IMR-90 (cell line): ENCODE measurements around the gene OR7A5. TPM values are rescaled to one million over a fixed set of nuclear protein-coding genes. Genes with fewer than 3 reads are reported as not detected.

Experiments
- ATAC-seq: fragments of 200-7000 bp; cut with Tn5 transposase; 2 replicates; pipeline ENCODE4 v1.9.1; 2020; ENCODE audit warnings: low read depth, mild to moderate bottlenecking, moderate library complexity
- BruUV-seq: library from RNA; stranded (reverse); fragments of 400-500 nt; replicated peaks from 2 replicates; lab custom pipeline; 2021; lab: Mats Ljungman, UMichigan
- CTCF ChIA-PET: fragments of 300-600 bp; formaldehyde crosslinking; extraction: SDS; loops from one replicate; lab custom pipeline; 2021; ENCODE audit warnings: antibody characterized with exemption; lab: Yijun Ruan, JAX
- POLR2A ChIA-PET: fragments of 300-600 bp; sonication (Branson Sonifier 250); formaldehyde crosslinking; loops from one replicate; lab custom pipeline; 2022; ENCODE audit warnings: antibody characterized with exemption; ENCODE audit not compliant: unreplicated experiment; lab: Charles Lee
- DNase-seq: peaks from one replicate; pipeline ENCODE4 v3.0.0; 2013
- H2AFZ ChIP-seq: replicated peaks from 2 replicates; pipeline ENCODE3; 2013; ENCODE audit warnings: low read length, mild to moderate bottlenecking; ENCODE audit not compliant: poor library complexity
- H2AK5ac ChIP-seq: 2 replicates; pipeline ENCODE4 v1.6.1; 2013; ENCODE audit warnings: low read depth, low read length, inconsistent platforms
- H2AK9ac ChIP-seq: replicated peaks from 2 replicates; pipeline ENCODE3; 2013; ENCODE audit warnings: mild to moderate bottlenecking, low read depth, low read length, moderate library complexity; ENCODE audit not compliant: poor library complexity
- H2BK120ac ChIP-seq: 2 replicates; pipeline ENCODE4 v1.6.1; 2013; ENCODE audit warnings: low read depth, low read length, inconsistent platforms
- H2BK15ac ChIP-seq: 3 replicates; pipeline ENCODE4 v1.6.1; 2013; ENCODE audit warnings: low read depth, low read length, inconsistent platforms
- H2BK20ac ChIP-seq: 2 replicates; pipeline ENCODE4 v1.6.1; 2013; ENCODE audit warnings: low read depth, mild to moderate bottlenecking, inconsistent platforms, low read length, moderate library complexity
- H2BK5ac ChIP-seq: 2 replicates; pipeline ENCODE4 v1.6.1; 2013; ENCODE audit warnings: mild to moderate bottlenecking, low read depth, low read length, inconsistent platforms; ENCODE audit not compliant: poor library complexity, severe bottlenecking
- H3K14ac ChIP-seq: replicated peaks from 2 replicates; pipeline ENCODE4 v1.6.1; 2013; ENCODE audit warnings: low read depth, low read length, inconsistent platforms
- H3K18ac ChIP-seq: 2 replicates; pipeline ENCODE4 v1.6.1; 2013; ENCODE audit warnings: low read depth, low read length, control low read depth
- H3K23ac ChIP-seq: 2 replicates; pipeline ENCODE4 v1.6.1; 2013; ENCODE audit warnings: low read depth, low read length, inconsistent platforms
- H3K27ac ChIP-seq: 2 replicates; pipeline ENCODE4 v1.5.1; 2013; ENCODE audit warnings: mild to moderate bottlenecking, control low read depth, low read length; ENCODE audit not compliant: insufficient read depth
- H3K27me3 ChIP-seq: 2 replicates; pipeline ENCODE4 v1.6.1; 2013; ENCODE audit warnings: low read length; ENCODE audit not compliant: control insufficient read depth, insufficient read depth
- H3K36me3 ChIP-seq: 2 replicates; pipeline ENCODE4 v1.6.1; 2013; ENCODE audit warnings: low read length, mixed read lengths; ENCODE audit not compliant: control insufficient read depth, insufficient read depth
- H3K4ac ChIP-seq: 2 replicates; pipeline ENCODE4 v1.6.1; 2013; ENCODE audit warnings: low read depth, low read length, inconsistent platforms
- H3K4me1 ChIP-seq: 2 replicates; pipeline ENCODE4 v1.6.1; 2013; ENCODE audit warnings: low read length, mixed read lengths; ENCODE audit not compliant: control insufficient read depth, insufficient read depth
- H3K4me2 ChIP-seq: 2 replicates; pipeline ENCODE4 v1.6.1; 2013; ENCODE audit warnings: low read depth, mild to moderate bottlenecking, control low read depth, low read length, moderate library complexity
- H3K4me3 ChIP-seq: 2 replicates; pipeline ENCODE4 v1.5.1; 2013; ENCODE audit warnings: low read depth, mild to moderate bottlenecking, control low read depth, low read length, moderate library complexity; ENCODE audit not compliant: insufficient read depth
- H3K56ac ChIP-seq: 2 replicates; pipeline ENCODE4 v1.6.1; 2013; ENCODE audit warnings: low read length, inconsistent platforms; ENCODE audit not compliant: insufficient read depth; ENCODE audit errors: extremely low read depth
- H3K79me1 ChIP-seq, 2 experiments: 2 replicates each; pipeline ENCODE4 v1.6.1; 2013; ENCODE audit warnings: low read length in 2 of 2, inconsistent platforms in 1 of 2, low read depth in 1 of 2
- H3K9ac ChIP-seq: 2 replicates; pipeline ENCODE4 v1.6.1; 2013; ENCODE audit warnings: low read depth, low read length, control low read depth
- H3K9me1 ChIP-seq: 2 replicates; pipeline ENCODE4 v1.6.1; 2013; ENCODE audit warnings: low read length, inconsistent platforms; ENCODE audit not compliant: insufficient read depth
- H3K9me3 ChIP-seq: 2 replicates; pipeline ENCODE4 v1.6.1; 2013; ENCODE audit warnings: low read length; ENCODE audit not compliant: control insufficient read depth, insufficient read depth
- H4K20me1 ChIP-seq: 2 replicates; pipeline ENCODE4 v1.6.1; 2013; ENCODE audit warnings: low read length, inconsistent platforms; ENCODE audit not compliant: insufficient read depth
- H4K5ac ChIP-seq: 2 replicates; pipeline ENCODE4 v1.6.1; 2013; ENCODE audit warnings: mild to moderate bottlenecking, low read depth, low read length, control low read depth
- H4K8ac ChIP-seq, 2 experiments: 2 replicates each; pipeline ENCODE4 v1.6.1; 2013; ENCODE audit warnings: low read depth in 2 of 2, low read length in 2 of 2, control low read depth in 1 of 2, inconsistent platforms in 1 of 2
- H4K91ac ChIP-seq: 2 replicates; pipeline ENCODE4 v1.6.1; 2013; ENCODE audit warnings: low read depth, low read length, inconsistent platforms; ENCODE audit not compliant: insufficient read depth
- BHLHE40 ChIP-seq: fragments of 150-350 bp; IDR thresholded peaks from 2 replicates; pipeline ENCODE4 v1.6.1; 2016; ENCODE audit warnings: mild to moderate bottlenecking, low read depth, low read length
- CEBPB ChIP-seq: IDR thresholded peaks from 2 replicates; pipeline ENCODE4 v1.6.1; 2012; ENCODE audit warnings: low read depth, low read length, improper control_type of control experiment
- CHD1 ChIP-seq: IDR thresholded peaks from 2 replicates; pipeline ENCODE4 v1.6.1; 2012; ENCODE audit warnings: low read depth, low read length, improper control_type of control experiment
- MXI1 ChIP-seq: IDR thresholded peaks from 2 replicates; pipeline ENCODE4 v1.6.1; 2012; ENCODE audit warnings: low read depth, mild to moderate bottlenecking, low read length, moderate library complexity, borderline replicate concordance
- POLR2A ChIP-seq: IDR thresholded peaks from 2 replicates; pipeline ENCODE4 v1.6.1; 2012; ENCODE audit warnings: mild to moderate bottlenecking, low read depth, low read length
- RAD21 ChIP-seq: IDR thresholded peaks from 2 replicates; pipeline ENCODE4 v1.6.1; 2012; ENCODE audit warnings: low read length, improper control_type of control experiment
- RCOR1 ChIP-seq: IDR thresholded peaks from 2 replicates; pipeline ENCODE4 v1.6.1; 2012; ENCODE audit warnings: mild to moderate bottlenecking, low read length, improper control_type of control experiment; ENCODE audit not compliant: insufficient replicate concordance
- RFX5 ChIP-seq: IDR thresholded peaks from 2 replicates; pipeline ENCODE4 v1.8.0; 2012; ENCODE audit warnings: low read depth, mild to moderate bottlenecking, low read length, moderate library complexity
- SMC3 ChIP-seq: fragments of 150-350 bp; IDR thresholded peaks from 2 replicates; pipeline ENCODE4 v1.6.1; 2016; ENCODE audit warnings: low read depth, mild to moderate bottlenecking, antibody characterized with exemption, low read length, moderate library complexity
- USF2 ChIP-seq: fragments of 150-350 bp; IDR thresholded peaks from 2 replicates; pipeline ENCODE4 v1.6.1; 2017; ENCODE audit warnings: mild to moderate bottlenecking, antibody characterized with exemption, low read length, low read depth
- WGBS, 2 experiments: methylation state at CpG; one replicate each; pipeline versions ENCODE4 v1.1.5 to v1.1.7; 2013; ENCODE audit warnings: missing lambda C conversion rate in 2 of 2; ENCODE audit not compliant: insufficient read length in 1 of 2; ENCODE audit errors: extremely low coverage in 2 of 2; 5-methylcytosine and 5-hydroxymethylcytosine counted together
- dilution Hi-C: fragments of 300-500 bp; cut with HindIII; formaldehyde crosslinking; loops from one replicate; pipeline ENCODE4 v1.14.3; 2018; ENCODE audit warnings: low sequenced_read_pairs; ENCODE audit not compliant: unreplicated experiment
- in situ Hi-C: fragments of 300-500 bp; cut with MboI; formaldehyde crosslinking; loops from 3 replicates; pipeline ENCODE4 v1.14.3; 2019; ENCODE audit warnings: low sequenced_read_pairs, inconsistent platforms, mixed read lengths
- intact Hi-C: fragments of 100-400 bp; cut with micrococcal nuclease; formaldehyde crosslinking; loops from 2 replicates; pipeline ENCODE4 v1.10.0; 2022
- polyA plus RNA-seq, 3 experiments: library from polyadenylated mRNA; depleted of rRNA; stranded (reverse); fragments of >200 nt; gene quantifications; 2 replicates each; pipeline ENCODE4 v1.2.3, GENCODE V29; 2012; ENCODE audit warnings: low replicate concordance in 1 of 3
- total RNA-seq: library from RNA; depleted of rRNA; stranded (reverse); fragments of >200 nt; gene quantifications from 2 replicates; pipeline ENCODE4 v1.2.3, GENCODE V29; 2012

The OR7A5 gene
- total and polyA plus RNA-seq, 2 of the 4 experiments (the other 2 are of a cell fraction) = not detected

- Histone ChIP-seq H2BK20ac (no peak overlapping the region), H3K9ac (no peak overlapping the region), H3K4me1 (no peaks in the 10 kb centered on the region), H3K4me3 (no peak overlapping the region), H4K5ac (no peak overlapping the region), H2AK9ac (no peak overlapping the region), H2AK5ac (no peak overlapping the region), H3K9me3 (no peaks in the 10 kb centered on the region; the same call in 1 of the 2 replicates), H3K14ac (no peak overlapping the region), H3K56ac (no peak overlapping the region), H3K9me1 (no peaks in the 10 kb centered on the region), H2AFZ (no peak overlapping the region), H2BK120ac (no peak overlapping the region), H4K20me1 (no peaks in the 10 kb centered on the region), H3K79me1 (no peaks in the 10 kb centered on the region), H4K91ac (no peak overlapping the region), H2BK5ac (no peak overlapping the region), H3K18ac (no peak overlapping the region), H3K23ac (no peak overlapping the region), H2BK15ac (no peak overlapping the region), H3K27me3 (no peaks in the 10 kb centered on the region), H4K8ac (no peak overlapping the region), H3K27ac (no peak overlapping the region), H3K4me2 (no peak overlapping the region), H3K4ac (no peak overlapping the region), H3K36me3 (no peaks in the 10 kb centered on the region)
- ChIA-PET CTCF (no interaction called here), POLR2A (no interaction called here)
- in situ Hi-C loops = no loop called here
- dilution Hi-C loops = no loop called here
- ATAC-seq (no peak), DNase-seq (no peak)
- no peak for TF ChIP-seq SMC3
- no peak for TF ChIP-seq RCOR1
- no peak for TF ChIP-seq USF2
- no peak for TF ChIP-seq POLR2A
- no peak for TF ChIP-seq CHD1
- TF ChIP-seq BHLHE40 = no peak
- no peak for TF ChIP-seq RFX5
- TF ChIP-seq CEBPB = no peak
- TF ChIP-seq RAD21 = no peak
- TF ChIP-seq MXI1 = no peak
- BruUV-seq = no TSS peak
- intact Hi-C loops = no loop called here
- WGBS, 2 experiments = no CpG with 5 or more reads among the region's 5 CpGs
Measured at GRCh38 chr19:14868497-14868896, 33.5 kb upstream of the OR7A5 start.
